Astrocyte of the cerebellum (primary cell): ENCODE data around the gene S100B.
"Not testable (repeated sequence)": the region's sequence is repeated elsewhere in the genome, so short reads cannot be mapped to it uniquely, and the experiment has no call there.

Experiments
- DNase-seq: peaks from one replicate; pipeline ENCODE4 v3.0.0-alpha.2; 2011; ENCODE audit warnings: low read depth
- H3K4me3 ChIP-seq: 2 replicates; pipeline ENCODE4 v1.5.1; 2011; ENCODE audit warnings: mild to moderate bottlenecking, low read depth, low read length, moderate library complexity
- in situ Hi-C: cut with HindIII; loops from 2 replicates; pipeline ENCODE4 v1.10.0; 2017; ENCODE audit warnings: low sequenced_read_pairs
- TF ChIP-seq, protein P1 (sequence below): IDR thresholded peaks from 2 replicates; pipeline ENCODE4 v1.5.1; 2012; ENCODE audit warnings: low read length, low read depth, moderate library complexity, mild to moderate bottlenecking; ENCODE audit errors: missing control alignments

Gene S100B

DNA sequence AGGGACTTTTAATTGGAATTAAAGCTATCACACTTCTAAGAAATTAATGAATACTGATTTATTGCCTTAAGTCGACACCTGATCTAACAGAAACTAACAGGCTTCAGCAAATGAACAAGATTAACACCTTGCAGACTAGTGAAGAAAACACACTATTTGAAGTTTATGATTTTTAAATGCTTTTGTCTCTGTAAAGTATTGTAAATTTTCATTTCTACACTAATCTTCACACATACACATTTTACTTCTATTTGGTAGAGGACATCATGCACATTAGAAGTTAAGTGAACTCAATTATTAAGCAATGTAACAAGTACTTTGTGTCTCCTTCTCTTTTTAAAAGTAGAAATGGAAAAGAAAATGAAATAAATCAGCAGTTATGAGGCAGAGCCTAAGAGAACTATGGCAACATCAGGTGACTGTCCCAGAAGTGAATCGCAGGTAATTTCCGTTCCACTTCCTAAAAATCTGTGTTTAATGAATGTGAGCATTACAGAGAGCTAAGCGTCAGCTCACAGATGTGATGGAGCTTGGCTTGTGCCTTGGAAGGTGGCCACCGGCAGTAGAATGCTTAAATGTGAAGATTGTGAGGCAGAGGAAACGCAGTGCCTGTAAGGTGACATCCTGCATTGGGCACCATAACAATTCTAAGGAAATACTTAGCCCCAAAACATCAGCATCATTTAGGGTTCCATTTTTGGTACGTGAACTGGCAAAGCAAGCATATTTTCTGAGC is 31.8 kb upstream of the S100B start:
- in situ Hi-C loops = no loop called here
- H3K4me3 ChIP-seq = peak overlapping the region; percentile 99
- TF ChIP-seq, protein P1, sequence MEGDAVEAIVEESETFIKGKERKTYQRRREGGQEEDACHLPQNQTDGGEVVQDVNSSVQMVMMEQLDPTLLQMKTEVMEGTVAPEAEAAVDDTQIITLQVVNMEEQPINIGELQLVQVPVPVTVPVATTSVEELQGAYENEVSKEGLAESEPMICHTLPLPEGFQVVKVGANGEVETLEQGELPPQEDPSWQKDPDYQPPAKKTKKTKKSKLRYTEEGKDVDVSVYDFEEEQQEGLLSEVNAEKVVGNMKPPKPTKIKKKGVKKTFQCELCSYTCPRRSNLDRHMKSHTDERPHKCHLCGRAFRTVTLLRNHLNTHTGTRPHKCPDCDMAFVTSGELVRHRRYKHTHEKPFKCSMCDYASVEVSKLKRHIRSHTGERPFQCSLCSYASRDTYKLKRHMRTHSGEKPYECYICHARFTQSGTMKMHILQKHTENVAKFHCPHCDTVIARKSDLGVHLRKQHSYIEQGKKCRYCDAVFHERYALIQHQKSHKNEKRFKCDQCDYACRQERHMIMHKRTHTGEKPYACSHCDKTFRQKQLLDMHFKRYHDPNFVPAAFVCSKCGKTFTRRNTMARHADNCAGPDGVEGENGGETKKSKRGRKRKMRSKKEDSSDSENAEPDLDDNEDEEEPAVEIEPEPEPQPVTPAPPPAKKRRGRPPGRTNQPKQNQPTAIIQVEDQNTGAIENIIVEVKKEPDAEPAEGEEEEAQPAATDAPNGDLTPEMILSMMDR = no peak
- DNase-seq = no peak

DNA sequence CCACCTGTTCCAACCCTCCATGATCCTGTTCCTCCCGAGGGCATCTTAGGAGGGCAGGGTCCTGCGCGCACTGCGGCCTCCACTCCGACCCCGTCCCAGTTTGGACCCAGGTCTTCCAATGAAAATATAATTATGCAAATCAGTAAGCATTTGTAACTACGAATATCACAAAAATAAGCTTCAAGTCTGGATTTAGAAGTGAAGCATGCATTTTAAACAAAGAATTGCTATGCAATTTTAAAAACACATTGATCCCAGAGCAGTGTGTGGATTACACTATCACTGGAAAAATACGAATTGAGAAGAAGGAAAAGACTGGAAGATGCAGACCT is 31.3 kb upstream of the S100B start:
- in situ Hi-C loops = no loop called here
- TF ChIP-seq, protein P1 = no peak
- DNase-seq = no peak
- H3K4me3 ChIP-seq = peak overlapping the region; percentile 99

DNA sequence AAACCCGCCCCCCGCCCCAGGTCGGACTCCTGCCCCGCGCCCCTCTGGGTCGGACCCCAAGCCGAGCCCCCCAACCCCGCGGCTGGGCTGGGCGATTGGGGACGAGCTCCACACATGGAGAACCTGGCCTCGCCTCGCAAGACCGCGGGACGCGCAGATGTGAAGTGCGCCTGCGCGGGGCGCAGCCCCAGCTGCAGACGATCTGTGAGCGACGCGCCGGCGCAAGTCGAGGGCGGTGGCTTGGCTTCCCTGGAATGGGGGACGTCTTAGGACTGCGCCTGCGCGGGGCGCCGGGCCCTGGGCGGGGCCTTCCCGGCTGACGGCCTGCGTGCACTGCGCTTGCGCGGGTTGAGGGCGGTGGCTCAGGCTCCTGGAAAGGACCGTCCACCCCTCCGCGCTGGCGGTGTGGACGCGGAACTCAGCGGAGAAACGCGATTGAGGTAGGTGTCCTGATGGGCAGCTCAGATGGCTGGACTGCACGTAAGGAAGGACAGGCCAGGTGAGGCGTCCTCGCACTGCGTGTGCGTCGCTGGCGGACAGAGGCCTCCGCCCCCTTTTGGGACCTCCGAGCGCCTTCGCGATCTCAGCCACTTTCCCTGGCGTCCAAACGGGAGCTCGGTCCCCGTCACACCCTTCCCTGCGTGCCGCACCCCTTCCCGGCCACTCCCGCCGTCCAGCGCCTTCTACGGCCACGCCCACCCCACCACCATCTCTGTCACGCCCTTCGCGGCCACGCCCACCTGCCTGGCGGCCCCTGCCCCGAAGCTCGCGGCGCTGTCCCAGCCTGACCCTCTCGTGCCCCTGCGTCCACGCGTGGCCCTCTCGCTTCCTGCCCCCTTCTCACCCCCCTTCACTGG is 30.7 kb upstream of the S100B start, which contains the start of gene PRMT2:
Gene PRMT2 (plus strand): TSS at position 351 of the 857 bp plus-strand sequence. CDS start 1,278 bp downstream, outside the sequence.
- TF ChIP-seq, protein P1 = no peak
- in situ Hi-C loops = no loop called here
- peak; percentile 91 for DNase-seq

DNA sequence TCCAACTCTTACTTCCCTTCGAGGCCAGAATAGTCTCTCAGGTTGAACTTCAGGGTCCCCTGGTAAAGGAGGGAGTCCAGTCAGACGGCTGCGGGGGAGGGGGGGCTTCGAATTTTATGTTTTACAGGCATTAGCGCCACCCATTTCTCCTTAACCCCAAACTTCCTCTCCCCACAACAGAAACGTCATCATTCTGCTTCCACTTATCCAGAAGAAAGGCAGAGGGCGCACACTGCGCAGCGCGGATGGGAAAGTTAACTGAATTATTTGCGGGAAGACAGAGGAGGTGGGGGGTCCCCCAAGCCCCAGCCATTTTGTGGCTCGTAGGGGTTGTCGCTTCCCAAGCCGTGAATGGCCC is 30.1 kb upstream of the S100B start:
- DNase-seq = peak; percentile 80

More for the DNA sequence above, 30.7 kb upstream of the S100B start, which contains the start of gene PRMT2:
- H3K4me3 ChIP-seq = peak within 1 kb of the TSS; percentile 99

DNA sequence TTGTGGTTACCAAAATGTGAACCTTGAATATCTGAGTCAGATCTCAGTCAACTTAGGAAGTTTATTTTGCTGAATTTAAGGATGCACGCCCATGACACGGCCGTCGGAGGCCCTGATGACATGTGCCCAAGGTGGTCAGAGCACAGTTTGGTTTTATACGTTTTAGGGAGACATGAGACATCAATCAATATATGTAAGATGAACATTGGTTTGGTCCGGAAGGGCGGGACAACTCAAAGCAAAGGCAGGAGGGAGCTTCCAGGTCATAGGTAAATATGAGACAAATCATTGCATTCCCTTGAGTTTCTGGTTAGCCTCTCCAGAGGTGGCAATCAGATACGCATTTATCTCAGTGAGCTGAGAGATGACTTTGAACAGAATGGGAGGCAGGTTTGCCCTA is 29.5 kb upstream of the S100B start:
- TF ChIP-seq, protein P1 = no peak
- H3K4me3 ChIP-seq = peak overlapping the region; percentile 99
- in situ Hi-C loops = no loop called here
- no peak for DNase-seq

More for the DNA sequence above, 30.1 kb upstream of the S100B start:
- H3K4me3 ChIP-seq = peak overlapping the region; percentile 99
- TF ChIP-seq, protein P1 = no peak
- in situ Hi-C loops = no loop called here

DNA sequence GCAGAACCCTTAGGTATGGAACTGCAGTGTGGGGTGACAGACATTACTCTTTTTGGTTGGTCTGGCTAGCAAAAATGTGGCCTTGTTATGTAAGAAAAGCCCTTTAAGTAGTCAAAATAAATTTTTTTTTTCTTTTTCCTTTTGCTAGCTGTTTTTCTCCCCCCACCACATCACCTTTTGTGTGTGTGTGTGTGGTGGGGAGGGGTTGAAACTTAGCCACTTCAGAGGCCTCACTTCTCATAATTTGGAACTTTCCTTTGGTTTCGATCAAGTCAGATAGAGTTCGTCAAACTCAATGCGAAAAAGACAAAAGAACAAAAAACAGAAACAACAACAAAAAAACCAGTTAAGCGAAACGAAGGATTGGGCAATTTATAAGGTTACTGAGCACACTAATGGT is 28.7 kb upstream of the S100B start:
- TF ChIP-seq, protein P1 = no peak
- in situ Hi-C loops = no loop called here
- H3K4me3 ChIP-seq = no peak overlapping the region
- DNase-seq = no peak

DNA sequence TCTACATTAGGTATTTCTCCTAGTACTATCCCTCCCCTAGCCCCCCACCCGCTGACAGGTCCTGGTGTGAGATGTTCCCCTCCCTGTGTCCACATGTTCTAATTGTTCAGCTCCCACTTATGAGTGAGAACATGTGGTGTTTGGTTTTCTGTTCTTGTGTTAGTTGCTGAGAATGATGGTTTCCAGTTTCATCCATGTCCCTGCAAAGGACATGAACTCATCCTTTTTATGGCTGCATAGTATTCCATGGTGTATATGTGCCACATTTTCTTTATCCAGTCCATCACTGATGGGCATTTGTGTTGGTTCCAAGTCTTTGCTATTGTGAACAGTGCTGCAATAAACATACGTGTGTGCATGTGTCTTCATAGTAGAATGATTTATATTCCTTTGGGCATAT is 26.0 kb upstream of the S100B start:
- in situ Hi-C loops, DNase-seq, H3K4me3 ChIP-seq: not testable (repeated sequence)
